A673 (cell line): ENCODE results near the gene NOD2. TPM values are rescaled to one million over a fixed set of nuclear protein-coding genes. Genes with fewer than 3 reads are reported as not detected.

ENCODE experiments used
- BruUV-seq: library from RNA; stranded (reverse); fragments of 400-500 nt; replicated peaks from 2 replicates; lab custom pipeline; 2021; lab: Mats Ljungman, UMichigan
- CTCF ChIA-PET: fragments of 300-600 bp; sonication (Branson Sonifier 250); formaldehyde crosslinking; loops from one replicate; lab custom pipeline; 2022; ENCODE audit warnings: antibody characterized with exemption; lab: Charles Lee
- POLR2A ChIA-PET: fragments of 300-600 bp; sonication (Branson Sonifier 250); formaldehyde crosslinking; loops from one replicate; lab custom pipeline; 2022; ENCODE audit warnings: antibody characterized with exemption; ENCODE audit not compliant: low non-redundant PET; lab: Charles Lee
- DNase-seq: peaks from one replicate; pipeline ENCODE4 v3.0.0-alpha.2; 2015; ENCODE audit warnings: low spot score
- H3K27ac ChIP-seq: fragments of 200-600 bp; sonication (generic); 2 replicates; pipeline ENCODE4 v1.5.1; 2016; ENCODE audit warnings: mixed run types, low read depth, mild to moderate bottlenecking, mixed read lengths, antibody characterized with exemption, low read length; ENCODE audit not compliant: poor library complexity, severe bottlenecking
- H3K27me3 ChIP-seq: fragments of 200-600 bp; sonication (generic); replicated peaks from 2 replicates; pipeline ENCODE4 v1.6.1; 2017; ENCODE audit warnings: mixed run types, low read depth, mild to moderate bottlenecking, mixed read lengths, antibody characterized with exemption, low read length; ENCODE audit not compliant: insufficient read depth, poor library complexity
- H3K36me3 ChIP-seq: fragments of 200-600 bp; sonication (generic); 2 replicates; pipeline ENCODE4 v1.6.1; 2016; ENCODE audit warnings: mixed run types, mild to moderate bottlenecking, mixed read lengths, antibody characterized with exemption, low read length; ENCODE audit not compliant: insufficient read depth, poor library complexity, severe bottlenecking
- H3K4me1 ChIP-seq: fragments of 200-600 bp; sonication (generic); 2 replicates; pipeline ENCODE4 v1.6.1; 2017; ENCODE audit warnings: mixed run types, mild to moderate bottlenecking, mixed read lengths, antibody characterized with exemption, low read length; ENCODE audit not compliant: insufficient read depth, poor library complexity, severe bottlenecking
- H3K4me3 ChIP-seq: fragments of 200-600 bp; sonication (generic); 2 replicates; pipeline ENCODE4 v1.5.1; 2016; ENCODE audit warnings: low read depth, mixed run types, mild to moderate bottlenecking, mixed read lengths, low read length; ENCODE audit not compliant: poor library complexity, severe bottlenecking
- H3K9me3 ChIP-seq: fragments of 200-600 bp; sonication (generic); 2 replicates; pipeline ENCODE4 v1.6.1; 2016; ENCODE audit warnings: mixed run types, low read depth, mild to moderate bottlenecking, mixed read lengths, antibody characterized with exemption, low read length; ENCODE audit not compliant: poor library complexity, severe bottlenecking
- CTCF ChIP-seq: fragments of 300-800, 200-600 bp; sonication (generic); conservative IDR thresholded peaks from 2 replicates; pipeline ENCODE4 v1.5.1; 2017; ENCODE audit warnings: low read depth, mild to moderate bottlenecking, antibody characterized with exemption, low read length, moderate library complexity, mixed read lengths
- EZH2 ChIP-seq: fragments of 200-600 bp; sonication (generic); IDR thresholded peaks from 2 replicates; pipeline ENCODE4 v1.6.1; 2017; ENCODE audit warnings: borderline replicate concordance, low read depth, mild to moderate bottlenecking, mixed read lengths, antibody characterized with exemption, low read length; ENCODE audit not compliant: poor library complexity, severe bottlenecking
- intact Hi-C: fragments of 100-400 bp; cut with micrococcal nuclease; formaldehyde crosslinking; loops from one replicate; pipeline ENCODE4 v1.10.0; 2022; ENCODE audit not compliant: unreplicated experiment
- total RNA-seq: library from RNA; stranded (reverse); gene quantifications from 2 replicates; pipeline ENCODE4 v1.2.3, GENCODE V29; 2021

The NOD2 gene
- total RNA-seq, 1 experiment from 2014 or later = not detected

DNA sequence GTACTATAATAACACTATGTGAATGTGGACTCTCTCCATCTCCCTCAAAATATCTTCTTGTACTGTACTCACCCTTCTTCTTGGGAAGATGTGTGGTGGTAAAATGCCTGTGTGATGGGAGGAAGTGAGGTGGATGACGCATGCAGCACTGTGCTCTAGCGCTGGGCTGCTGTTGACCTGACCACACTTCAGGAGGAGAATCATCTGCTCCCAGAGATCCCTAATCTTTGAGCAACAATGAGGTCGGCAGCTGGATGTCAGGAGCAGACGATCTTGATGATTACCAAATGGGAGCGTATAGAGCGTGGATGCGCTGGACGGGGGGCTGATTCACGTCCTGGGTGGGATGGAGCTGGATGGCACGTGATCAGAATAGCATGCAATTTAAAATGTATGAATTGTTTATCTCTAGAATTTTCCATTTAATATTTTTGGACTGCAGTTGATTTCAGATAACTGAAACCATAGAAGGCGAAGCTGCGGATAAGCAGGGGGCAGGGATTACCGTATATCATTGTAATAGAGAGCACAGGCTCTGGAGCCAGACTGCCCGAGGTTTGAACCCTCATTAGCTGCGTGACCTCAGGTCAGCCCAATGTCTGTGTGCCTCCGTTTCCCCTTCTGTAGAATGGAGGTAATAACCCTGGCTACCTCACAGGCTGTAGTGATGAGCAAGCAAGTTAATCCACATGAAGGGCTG lies 24.8 kb downstream of the NOD2 start:
- Histone ChIP-seq H3K9me3 (no peaks in the 10 kb centered on the region), H3K27ac (no peak overlapping the region), H3K36me3 (no peaks in the 10 kb centered on the region), H3K4me1 (no peaks in the 10 kb centered on the region), H3K27me3 (no peaks in the 10 kb centered on the region), H3K4me3 (no peak overlapping the region)
- DNase-seq = no peak
- intact Hi-C loops = no loop called here
- ChIA-PET CTCF (no interaction called here), POLR2A (no interaction called here)
- no TSS peak for BruUV-seq
- TF ChIP-seq CTCF (no peak), EZH2 (no peak)

DNA sequence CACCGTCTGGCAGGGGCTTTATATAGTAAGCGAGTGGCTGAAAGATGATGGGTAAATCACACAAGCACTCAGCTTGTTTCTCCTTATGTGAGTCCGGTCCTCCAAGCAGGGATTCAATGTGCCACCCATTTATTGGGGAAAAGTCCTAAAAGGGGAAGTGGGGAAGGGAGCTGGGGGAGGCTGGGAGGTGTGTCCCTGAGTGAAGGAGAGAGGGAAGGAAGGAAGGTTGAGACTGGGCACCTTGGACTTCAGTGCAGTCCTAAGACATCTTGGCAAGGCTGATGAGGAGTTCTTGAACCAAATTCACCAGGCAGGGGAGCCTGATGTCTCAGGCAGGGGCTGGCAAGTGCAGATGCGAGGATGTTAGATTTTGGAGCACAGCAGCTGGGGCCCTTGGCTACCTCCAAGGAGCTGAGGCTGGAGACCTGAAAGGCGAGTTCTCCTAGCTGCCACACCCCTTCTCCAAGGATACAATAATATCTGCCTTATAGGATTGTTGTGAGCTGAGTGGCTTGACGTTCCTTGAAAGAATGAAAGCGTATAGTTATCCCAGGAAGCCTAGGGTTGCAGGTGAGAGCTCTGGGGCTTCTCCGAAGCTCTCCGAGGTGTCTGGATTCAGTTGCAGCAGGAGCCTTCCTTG lies 25.5 kb downstream of the NOD2 start:
- POLR2A ChIA-PET = no interaction called here
- no TSS peak for BruUV-seq
- intact Hi-C loops = no loop called here

More for the DNA sequence above, 25.5 kb downstream of the NOD2 start:
- no peak overlapping the region for H3K4me3 ChIP-seq
- H3K27ac ChIP-seq = no peak overlapping the region
- H3K27me3 ChIP-seq = no peaks in the 10 kb centered on the region
- H3K9me3 ChIP-seq = no peaks in the 10 kb centered on the region
- CTCF ChIA-PET = no interaction called here
- no peaks in the 10 kb centered on the region for H3K36me3 ChIP-seq
- no peak for DNase-seq
- no peaks in the 10 kb centered on the region for H3K4me1 ChIP-seq
- no peak for TF ChIP-seq CTCF
- TF ChIP-seq EZH2 = no peak
